HAP-1 (cell line): ENCODE data around the gene TUNAR.

ENCODE experiments used
- DNase-seq, 2 experiments: peaks; one replicate each; pipeline ENCODE4 v3.0.0-alpha.2; 2016 to 2020; ENCODE audit warnings: low spot score in 2 of 2
- H3K27me3 ChIP-seq: fragments of 250-450 bp; sonication (Bioruptor Pico); 2 replicates; pipeline ENCODE4 v1.5.1; 2020; ENCODE audit warnings: low read depth, mild to moderate bottlenecking, moderate library complexity
- H3K36me3 ChIP-seq: fragments of 250-450 bp; sonication (Bioruptor Pico); replicated peaks from 2 replicates; pipeline ENCODE4 v1.5.1; 2020; ENCODE audit warnings: mild to moderate bottlenecking
- H3K4me1 ChIP-seq: fragments of 250-450 bp; sonication (Bioruptor Pico); 2 replicates; pipeline ENCODE4 v1.5.1; 2020; ENCODE audit warnings: mild to moderate bottlenecking
- H3K4me3 ChIP-seq: fragments of 250-450 bp; sonication (Bioruptor Pico); 2 replicates; pipeline ENCODE4 v1.5.1; 2020; ENCODE audit warnings: mild to moderate bottlenecking, moderate library complexity
- H3K9me3 ChIP-seq: fragments of 250-450 bp; sonication (Bioruptor Pico); 2 replicates; pipeline ENCODE4 v1.5.1; 2020; ENCODE audit warnings: mild to moderate bottlenecking, moderate library complexity
- in situ Hi-C: fragments of 300-500 bp; cut with MboI; formaldehyde crosslinking; loops from 3 replicates; pipeline ENCODE4 v1.14.3; 2020; ENCODE audit warnings: low sequenced_read_pairs, inconsistent platforms, mixed read lengths

TUNAR gene

GRCh38 chr14:95910628-95911027 lies 34.0 kb downstream of the TUNAR start:
- Histone ChIP-seq H3K27me3 (no peaks in the 10 kb centered on the region), H3K36me3 (no peaks in the 10 kb centered on the region), H3K9me3 (no peaks in the 10 kb centered on the region), H3K4me1 (no peaks in the 10 kb centered on the region), H3K4me3 (no peak overlapping the region)
- in situ Hi-C loops, result no loop called here
- DNase-seq, result no peak

- H3K4me3 ChIP-seq, result no peak overlapping the region
- H3K9me3 ChIP-seq, result no peaks in the 10 kb centered on the region
- DNase-seq, result no peak
- no peaks in the 10 kb centered on the region for H3K36me3 ChIP-seq
- no peaks in the 10 kb centered on the region for H3K27me3 ChIP-seq
- in situ Hi-C loops, result no loop called here
- no peaks in the 10 kb centered on the region for H3K4me1 ChIP-seq
These were observed 34.8 kb downstream of the TUNAR start for GRCh38 chr14:95911456-95911855.

- DNase-seq, result no peak
- no peaks in the 10 kb centered on the region for H3K9me3 ChIP-seq
- H3K4me1 ChIP-seq, result no peaks in the 10 kb centered on the region
- in situ Hi-C loops, result no loop called here
- H3K36me3 ChIP-seq, result no peaks in the 10 kb centered on the region
- H3K27me3 ChIP-seq, result no peaks in the 10 kb centered on the region
- no peak overlapping the region for H3K4me3 ChIP-seq
These were observed 38.7 kb downstream of the TUNAR start for GRCh38 chr14:95915330-95915729.

GRCh38 chr14:95918466-95918865 lies 41.8 kb downstream of the TUNAR start:
- Histone ChIP-seq H3K36me3 (no peaks in the 10 kb centered on the region), H3K27me3 (no peaks in the 10 kb centered on the region), H3K9me3 (no peaks in the 10 kb centered on the region), H3K4me3 (no peak overlapping the region), H3K4me1 (no peaks in the 10 kb centered on the region)
- in situ Hi-C loops, result no loop called here
- no peak for DNase-seq

GRCh38 chr14:95920769-95921438 lies 44.3 kb downstream of the TUNAR start:
- Histone ChIP-seq H3K9me3 (no peaks in the 10 kb centered on the region), H3K36me3 (no peaks in the 10 kb centered on the region), H3K4me1 (no peaks in the 10 kb centered on the region), H3K4me3 (no peak overlapping the region), H3K27me3 (no peaks in the 10 kb centered on the region)
- DNase-seq, result no peak
- in situ Hi-C loops, result no loop called here

GRCh38 chr14:95922080-95922479 lies 45.4 kb downstream of the TUNAR start:
- no peaks in the 10 kb centered on the region for H3K27me3 ChIP-seq
- in situ Hi-C loops, result no loop called here
- no peaks in the 10 kb centered on the region for H3K36me3 ChIP-seq
- no peak overlapping the region for H3K4me3 ChIP-seq
- no peaks in the 10 kb centered on the region for H3K4me1 ChIP-seq
- no peak for DNase-seq
- no peaks in the 10 kb centered on the region for H3K9me3 ChIP-seq

- no peak overlapping the region for H3K4me3 ChIP-seq
- H3K27me3 ChIP-seq, result peaks cover 6% of the 10 kb centered on the region; the same call in 1 of the 2 replicates
- H3K9me3 ChIP-seq, result no peaks in the 10 kb centered on the region
- no peaks in the 10 kb centered on the region for H3K4me1 ChIP-seq
- no peak for DNase-seq
- in situ Hi-C loops, result no loop called here
- no peaks in the 10 kb centered on the region for H3K36me3 ChIP-seq
These were observed 52.1 kb downstream of the TUNAR start for GRCh38 chr14:95928751-95929150.

GRCh38 chr14:95931384-95931783 lies 54.8 kb downstream of the TUNAR start:
- no peaks in the 10 kb centered on the region for H3K36me3 ChIP-seq
- no peak overlapping the region for H3K4me3 ChIP-seq
- H3K9me3 ChIP-seq, result no peaks in the 10 kb centered on the region
- peaks cover 6% of the 10 kb centered on the region; the same call in 1 of the 2 replicates for H3K27me3 ChIP-seq
- DNase-seq, result no peak
- no peaks in the 10 kb centered on the region for H3K4me1 ChIP-seq
- in situ Hi-C loops, result no loop called here

GRCh38 chr14:95935228-95935822 lies 58.7 kb downstream of the TUNAR start:
- Histone ChIP-seq H3K4me1 (no peaks in the 10 kb centered on the region), H3K4me3 (no peak overlapping the region), H3K27me3 (0 out of 2 replicates have a peak, but pooled peaks cover 1% of the 10 kb centered on the region), H3K36me3 (no peaks in the 10 kb centered on the region), H3K9me3 (no peaks in the 10 kb centered on the region)
- in situ Hi-C loops, result no loop called here
- DNase-seq, result peak; percentile 13 to 74

GRCh38 chr14:95936041-95936440 lies 59.4 kb downstream of the TUNAR start:
- no peak overlapping the region for H3K4me3 ChIP-seq
- H3K4me1 ChIP-seq, result no peaks in the 10 kb centered on the region
- H3K36me3 ChIP-seq, result no peaks in the 10 kb centered on the region
- no peaks in the 10 kb centered on the region for H3K9me3 ChIP-seq
- in situ Hi-C loops, result no loop called here
- DNase-seq, result no peak
- H3K27me3 ChIP-seq, result no peaks in the 10 kb centered on the region

GRCh38 chr14:95939335-95939734 lies 62.7 kb downstream of the TUNAR start:
- Histone ChIP-seq H3K4me3 (no peak overlapping the region), H3K36me3 (no peaks in the 10 kb centered on the region)
- in situ Hi-C loops, result no loop called here

GRCh38 chr14:95941897-95942296 lies 65.3 kb downstream of the TUNAR start:
- Histone ChIP-seq H3K27me3 (no peaks in the 10 kb centered on the region), H3K36me3 (no peaks in the 10 kb centered on the region), H3K4me3 (no peak overlapping the region), H3K4me1 (peaks cover 9% of the 10 kb centered on the region), H3K9me3 (peaks cover 9% of the 10 kb centered on the region; the same call in 1 of the 2 replicates)
- in situ Hi-C loops, result no loop called here
- DNase-seq, result no peak

More at GRCh38 chr14:95939335-95939734, 62.7 kb downstream of the TUNAR start:
- Histone ChIP-seq H3K9me3 (peaks cover 9% of the 10 kb centered on the region; the same call in 1 of the 2 replicates), H3K4me1 (no peaks in the 10 kb centered on the region), H3K27me3 (no peaks in the 10 kb centered on the region)
- DNase-seq, result no peak

GRCh38 chr14:95943699-95944098 lies 67.1 kb downstream of the TUNAR start:
- H3K36me3 ChIP-seq, result no peaks in the 10 kb centered on the region
- in situ Hi-C loops, result no loop called here
- peaks cover 16% of the 10 kb centered on the region for H3K4me1 ChIP-seq
- H3K27me3 ChIP-seq, result no peaks in the 10 kb centered on the region
- DNase-seq, result peak; percentile 30 to 35
- peaks cover 9% of the 10 kb centered on the region; the same call in 1 of the 2 replicates for H3K9me3 ChIP-seq
- no peak overlapping the region for H3K4me3 ChIP-seq

- peaks cover 23% of the 10 kb centered on the region for H3K4me1 ChIP-seq
- no peaks in the 10 kb centered on the region for H3K27me3 ChIP-seq
- H3K4me3 ChIP-seq, result no peak overlapping the region
- in situ Hi-C loops, result no loop called here
- no peak for DNase-seq
- H3K36me3 ChIP-seq, result no peaks in the 10 kb centered on the region
- peaks cover 9% of the 10 kb centered on the region; the same call in 1 of the 2 replicates for H3K9me3 ChIP-seq
These were observed 67.8 kb downstream of the TUNAR start for GRCh38 chr14:95944462-95944861.
